IMR-90 (cell line): ENCODE results near the gene ZNF581. TPM values are rescaled to one million over a fixed set of nuclear protein-coding genes. Genes with fewer than 3 reads are reported as not detected.

Experiments
- ATAC-seq: fragments of 200-7000 bp; cut with Tn5 transposase; 2 replicates; pipeline ENCODE4 v1.9.1; 2020; ENCODE audit warnings: low read depth, mild to moderate bottlenecking, moderate library complexity
- BruUV-seq: library from RNA; stranded (reverse); fragments of 400-500 nt; replicated peaks from 2 replicates; lab custom pipeline; 2021; lab: Mats Ljungman, UMichigan
- CTCF ChIA-PET: fragments of 300-600 bp; formaldehyde crosslinking; extraction: SDS; loops from one replicate; lab custom pipeline; 2021; ENCODE audit warnings: antibody characterized with exemption; lab: Yijun Ruan, JAX
- POLR2A ChIA-PET: fragments of 300-600 bp; sonication (Branson Sonifier 250); formaldehyde crosslinking; loops from one replicate; lab custom pipeline; 2022; ENCODE audit warnings: antibody characterized with exemption; ENCODE audit not compliant: unreplicated experiment; lab: Charles Lee
- DNase-seq: peaks from one replicate; pipeline ENCODE4 v3.0.0; 2013
- H2AFZ ChIP-seq: replicated peaks from 2 replicates; pipeline ENCODE3; 2013; ENCODE audit warnings: low read length, mild to moderate bottlenecking; ENCODE audit not compliant: poor library complexity
- H2AK5ac ChIP-seq: 2 replicates; pipeline ENCODE4 v1.6.1; 2013; ENCODE audit warnings: low read depth, low read length, inconsistent platforms
- H2AK9ac ChIP-seq: replicated peaks from 2 replicates; pipeline ENCODE3; 2013; ENCODE audit warnings: mild to moderate bottlenecking, low read depth, low read length, moderate library complexity; ENCODE audit not compliant: poor library complexity
- H2BK120ac ChIP-seq: 2 replicates; pipeline ENCODE4 v1.6.1; 2013; ENCODE audit warnings: low read depth, low read length, inconsistent platforms
- H2BK15ac ChIP-seq: 3 replicates; pipeline ENCODE4 v1.6.1; 2013; ENCODE audit warnings: low read depth, low read length, inconsistent platforms
- H2BK20ac ChIP-seq: 2 replicates; pipeline ENCODE4 v1.6.1; 2013; ENCODE audit warnings: low read depth, mild to moderate bottlenecking, inconsistent platforms, low read length, moderate library complexity
- H2BK5ac ChIP-seq: 2 replicates; pipeline ENCODE4 v1.6.1; 2013; ENCODE audit warnings: mild to moderate bottlenecking, low read depth, low read length, inconsistent platforms; ENCODE audit not compliant: poor library complexity, severe bottlenecking
- H3K14ac ChIP-seq: replicated peaks from 2 replicates; pipeline ENCODE4 v1.6.1; 2013; ENCODE audit warnings: low read depth, low read length, inconsistent platforms
- H3K18ac ChIP-seq: 2 replicates; pipeline ENCODE4 v1.6.1; 2013; ENCODE audit warnings: low read depth, low read length, control low read depth
- H3K23ac ChIP-seq: 2 replicates; pipeline ENCODE4 v1.6.1; 2013; ENCODE audit warnings: low read depth, low read length, inconsistent platforms
- H3K27ac ChIP-seq: 2 replicates; pipeline ENCODE4 v1.5.1; 2013; ENCODE audit warnings: mild to moderate bottlenecking, control low read depth, low read length; ENCODE audit not compliant: insufficient read depth
- H3K27me3 ChIP-seq: 2 replicates; pipeline ENCODE4 v1.6.1; 2013; ENCODE audit warnings: low read length; ENCODE audit not compliant: control insufficient read depth, insufficient read depth
- H3K36me3 ChIP-seq: 2 replicates; pipeline ENCODE4 v1.6.1; 2013; ENCODE audit warnings: low read length, mixed read lengths; ENCODE audit not compliant: control insufficient read depth, insufficient read depth
- H3K4ac ChIP-seq: 2 replicates; pipeline ENCODE4 v1.6.1; 2013; ENCODE audit warnings: low read depth, low read length, inconsistent platforms
- H3K4me1 ChIP-seq: 2 replicates; pipeline ENCODE4 v1.6.1; 2013; ENCODE audit warnings: low read length, mixed read lengths; ENCODE audit not compliant: control insufficient read depth, insufficient read depth
- H3K4me2 ChIP-seq: 2 replicates; pipeline ENCODE4 v1.6.1; 2013; ENCODE audit warnings: low read depth, mild to moderate bottlenecking, control low read depth, low read length, moderate library complexity
- H3K4me3 ChIP-seq: 2 replicates; pipeline ENCODE4 v1.5.1; 2013; ENCODE audit warnings: low read depth, mild to moderate bottlenecking, control low read depth, low read length, moderate library complexity; ENCODE audit not compliant: insufficient read depth
- H3K56ac ChIP-seq: 2 replicates; pipeline ENCODE4 v1.6.1; 2013; ENCODE audit warnings: low read length, inconsistent platforms; ENCODE audit not compliant: insufficient read depth; ENCODE audit errors: extremely low read depth
- H3K79me1 ChIP-seq, 2 experiments: 2 replicates each; pipeline ENCODE4 v1.6.1; 2013; ENCODE audit warnings: low read length in 2 of 2, inconsistent platforms in 1 of 2, low read depth in 1 of 2
- H3K9ac ChIP-seq: 2 replicates; pipeline ENCODE4 v1.6.1; 2013; ENCODE audit warnings: low read depth, low read length, control low read depth
- H3K9me1 ChIP-seq: 2 replicates; pipeline ENCODE4 v1.6.1; 2013; ENCODE audit warnings: low read length, inconsistent platforms; ENCODE audit not compliant: insufficient read depth
- H3K9me3 ChIP-seq: 2 replicates; pipeline ENCODE4 v1.6.1; 2013; ENCODE audit warnings: low read length; ENCODE audit not compliant: control insufficient read depth, insufficient read depth
- H4K20me1 ChIP-seq: 2 replicates; pipeline ENCODE4 v1.6.1; 2013; ENCODE audit warnings: low read length, inconsistent platforms; ENCODE audit not compliant: insufficient read depth
- H4K5ac ChIP-seq: 2 replicates; pipeline ENCODE4 v1.6.1; 2013; ENCODE audit warnings: mild to moderate bottlenecking, low read depth, low read length, control low read depth
- H4K8ac ChIP-seq, 2 experiments: 2 replicates each; pipeline ENCODE4 v1.6.1; 2013; ENCODE audit warnings: low read depth in 2 of 2, low read length in 2 of 2, control low read depth in 1 of 2, inconsistent platforms in 1 of 2
- H4K91ac ChIP-seq: 2 replicates; pipeline ENCODE4 v1.6.1; 2013; ENCODE audit warnings: low read depth, low read length, inconsistent platforms; ENCODE audit not compliant: insufficient read depth
- CEBPB ChIP-seq: IDR thresholded peaks from 2 replicates; pipeline ENCODE4 v1.6.1; 2012; ENCODE audit warnings: low read depth, low read length, improper control_type of control experiment
- CHD1 ChIP-seq: IDR thresholded peaks from 2 replicates; pipeline ENCODE4 v1.6.1; 2012; ENCODE audit warnings: low read depth, low read length, improper control_type of control experiment
- POLR2A ChIP-seq: IDR thresholded peaks from 2 replicates; pipeline ENCODE4 v1.6.1; 2012; ENCODE audit warnings: mild to moderate bottlenecking, low read depth, low read length
- SMC3 ChIP-seq: fragments of 150-350 bp; IDR thresholded peaks from 2 replicates; pipeline ENCODE4 v1.6.1; 2016; ENCODE audit warnings: low read depth, mild to moderate bottlenecking, antibody characterized with exemption, low read length, moderate library complexity
- WGBS, 2 experiments: methylation state at CpG; one replicate each; pipeline versions ENCODE4 v1.1.5 to v1.1.7; 2013; ENCODE audit warnings: missing lambda C conversion rate in 2 of 2; ENCODE audit not compliant: insufficient read length in 1 of 2; ENCODE audit errors: extremely low coverage in 2 of 2; 5-methylcytosine and 5-hydroxymethylcytosine counted together
- dilution Hi-C: fragments of 300-500 bp; cut with HindIII; formaldehyde crosslinking; loops from one replicate; pipeline ENCODE4 v1.14.3; 2018; ENCODE audit warnings: low sequenced_read_pairs; ENCODE audit not compliant: unreplicated experiment
- in situ Hi-C: fragments of 300-500 bp; cut with MboI; formaldehyde crosslinking; loops from 3 replicates; pipeline ENCODE4 v1.14.3; 2019; ENCODE audit warnings: low sequenced_read_pairs, inconsistent platforms, mixed read lengths
- intact Hi-C: fragments of 100-400 bp; cut with micrococcal nuclease; formaldehyde crosslinking; loops from 2 replicates; pipeline ENCODE4 v1.10.0; 2022
- polyA plus RNA-seq, 3 experiments: library from polyadenylated mRNA; depleted of rRNA; stranded (reverse); fragments of >200 nt; gene quantifications; 2 replicates each; pipeline ENCODE4 v1.2.3, GENCODE V29; 2012; ENCODE audit warnings: low replicate concordance in 1 of 3
- total RNA-seq: library from RNA; depleted of rRNA; stranded (reverse); fragments of >200 nt; gene quantifications from 2 replicates; pipeline ENCODE4 v1.2.3, GENCODE V29; 2012
- TF ChIP-seq, protein P1 (sequence below): fragments of 150-350 bp; IDR thresholded peaks from 2 replicates; pipeline ENCODE4 v1.6.1; 2016; ENCODE audit warnings: low read depth, mild to moderate bottlenecking, low read length, moderate library complexity, borderline replicate concordance
- TF ChIP-seq, protein P2 (sequence below): fragments of 150-350 bp; IDR thresholded peaks from 2 replicates; pipeline ENCODE4 v1.6.1; 2017; ENCODE audit warnings: mild to moderate bottlenecking, antibody characterized with exemption, low read length, low read depth

ZNF581 gene
- total and polyA plus RNA-seq, 2 of the 4 experiments (the other 2 are of a cell fraction), result 9.7 to 21.9 TPM

DNA sequence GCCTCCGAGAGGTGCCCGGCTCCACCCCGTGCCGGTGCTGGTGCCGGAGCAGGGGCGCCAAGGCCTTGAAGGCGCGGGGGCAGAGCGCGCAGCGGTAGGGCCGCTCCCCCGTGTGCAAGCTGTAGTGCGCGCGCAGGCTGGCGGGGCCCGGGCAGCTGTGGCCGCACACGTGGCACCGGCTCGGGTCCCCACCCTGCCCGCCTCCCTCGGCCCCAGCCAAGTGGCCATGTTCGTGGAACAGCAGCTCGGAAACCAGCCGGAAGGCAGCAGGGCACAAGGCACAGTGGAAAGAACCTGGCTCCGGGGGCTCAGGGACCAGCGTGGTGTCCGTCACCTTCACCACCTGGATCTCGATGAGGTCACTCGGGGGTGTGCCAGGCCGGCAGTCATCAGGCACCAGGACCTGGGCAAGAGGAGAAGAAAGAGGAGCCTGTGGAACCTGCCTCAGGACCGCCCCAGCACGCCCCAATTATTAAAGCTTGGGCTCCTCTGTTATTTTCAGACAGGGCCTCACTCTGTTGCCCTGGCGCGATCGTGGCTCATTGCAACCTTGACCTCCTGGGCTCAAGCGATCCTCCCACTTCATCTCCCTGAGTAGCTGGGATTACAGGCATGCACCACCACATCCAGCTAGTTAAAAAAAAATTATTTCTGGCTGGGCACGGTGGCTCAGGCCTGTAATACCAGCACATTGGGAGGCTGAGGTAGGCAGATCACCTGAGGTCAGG lies 21.0 kb upstream of the ZNF581 start:
- H3K4me2 ChIP-seq, result no peak overlapping the region
- no peak overlapping the region for H2BK15ac ChIP-seq
- no peak overlapping the region for H2AFZ ChIP-seq
- no peak overlapping the region for H2BK120ac ChIP-seq
- TF ChIP-seq CHD1, result no peak
- TF ChIP-seq POLR2A, result no peak
- TF ChIP-seq, protein P1, sequence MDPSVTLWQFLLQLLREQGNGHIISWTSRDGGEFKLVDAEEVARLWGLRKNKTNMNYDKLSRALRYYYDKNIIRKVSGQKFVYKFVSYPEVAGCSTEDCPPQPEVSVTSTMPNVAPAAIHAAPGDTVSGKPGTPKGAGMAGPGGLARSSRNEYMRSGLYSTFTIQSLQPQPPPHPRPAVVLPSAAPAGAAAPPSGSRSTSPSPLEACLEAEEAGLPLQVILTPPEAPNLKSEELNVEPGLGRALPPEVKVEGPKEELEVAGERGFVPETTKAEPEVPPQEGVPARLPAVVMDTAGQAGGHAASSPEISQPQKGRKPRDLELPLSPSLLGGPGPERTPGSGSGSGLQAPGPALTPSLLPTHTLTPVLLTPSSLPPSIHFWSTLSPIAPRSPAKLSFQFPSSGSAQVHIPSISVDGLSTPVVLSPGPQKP, result no peak
- no peak for TF ChIP-seq CEBPB
- TF ChIP-seq SMC3, result no peak
- TF ChIP-seq, protein P2, sequence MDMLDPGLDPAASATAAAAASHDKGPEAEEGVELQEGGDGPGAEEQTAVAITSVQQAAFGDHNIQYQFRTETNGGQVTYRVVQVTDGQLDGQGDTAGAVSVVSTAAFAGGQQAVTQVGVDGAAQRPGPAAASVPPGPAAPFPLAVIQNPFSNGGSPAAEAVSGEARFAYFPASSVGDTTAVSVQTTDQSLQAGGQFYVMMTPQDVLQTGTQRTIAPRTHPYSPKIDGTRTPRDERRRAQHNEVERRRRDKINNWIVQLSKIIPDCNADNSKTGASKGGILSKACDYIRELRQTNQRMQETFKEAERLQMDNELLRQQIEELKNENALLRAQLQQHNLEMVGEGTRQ, result no peak
- H4K8ac ChIP-seq, result no peak overlapping the region
- 97% methylated on average over 20 of the region's 40 CpGs; no CpG with 5 or more reads in 1 of the 2 experiments for WGBS, 2 experiments
- no peak overlapping the region for H3K4ac ChIP-seq
- H3K27ac ChIP-seq, result no peak overlapping the region
- peaks cover 13 to 45% of the 10 kb centered on the region in 2 experiments for H3K79me1 ChIP-seq
- no peaks in the 10 kb centered on the region for H3K9me3 ChIP-seq
- DNase-seq (no peak), ATAC-seq (no peak)
- in situ Hi-C loops (no loop called here), dilution Hi-C loops (no loop called here), intact Hi-C loops (no loop called here)
- no peak overlapping the region for H2BK20ac ChIP-seq
- no peaks in the 10 kb centered on the region for H3K27me3 ChIP-seq
- H3K14ac ChIP-seq, result no peak overlapping the region
- H2BK5ac ChIP-seq, result no peak overlapping the region
- H3K23ac ChIP-seq, result no peak overlapping the region
- peaks cover 15% of the 10 kb centered on the region; the same call in 1 of the 2 replicates for H3K9me1 ChIP-seq
- no TSS peak for BruUV-seq
- no peak overlapping the region for H2AK5ac ChIP-seq
- peaks cover 16% of the 10 kb centered on the region for H3K36me3 ChIP-seq
- ChIA-PET CTCF (no interaction called here), POLR2A (no interaction called here)
- peaks cover 11% of the 10 kb centered on the region; the same call in 1 of the 2 replicates for H4K20me1 ChIP-seq
- no peak overlapping the region for H4K91ac ChIP-seq
- H3K4me3 ChIP-seq, result no peak overlapping the region
- no peak overlapping the region for H3K9ac ChIP-seq
- H3K56ac ChIP-seq, result no peak overlapping the region
- H4K5ac ChIP-seq, result no peak overlapping the region
- H3K4me1 ChIP-seq, result peaks cover 13% of the 10 kb centered on the region
- no peak overlapping the region for H3K18ac ChIP-seq
- H2AK9ac ChIP-seq, result no peak overlapping the region
